SK-N-MC (cell line): Measurements from ENCODE around the gene MPEG1.

Experiments used
- DNase-seq: peaks from one replicate; pipeline ENCODE4 v3.0.0-alpha.2; 2011; ENCODE audit warnings: low read depth, low spot score
- H3K27ac ChIP-seq: fragments of 200-600 bp; sonication (generic); 2 replicates; pipeline ENCODE4 v1.5.1; 2016; ENCODE audit warnings: mixed run types
- H3K36me3 ChIP-seq: fragments of 200-600 bp; sonication (generic); 2 replicates; pipeline ENCODE4 v1.6.1; 2017; ENCODE audit warnings: antibody characterized with exemption, low read length, mixed read lengths; ENCODE audit not compliant: insufficient read depth
- H3K4me3 ChIP-seq: fragments of 200-600 bp; sonication (generic); 2 replicates; pipeline ENCODE4 v1.5.1; 2016
- H3K9ac ChIP-seq: fragments of 200-600 bp; sonication (generic); 2 replicates; pipeline ENCODE4 v1.8.0; 2017; ENCODE audit warnings: mixed run types, mixed read lengths; ENCODE audit not compliant: insufficient read length
- H3K9me3 ChIP-seq: fragments of 200-600 bp; sonication (generic); 2 replicates; pipeline ENCODE4 v1.6.1; 2017; ENCODE audit warnings: low read depth, mild to moderate bottlenecking, antibody characterized with exemption, low read length, moderate library complexity, mixed read lengths
- EZH2 ChIP-seq: fragments of 200-600 bp; sonication (generic); IDR thresholded peaks from one replicate; pipeline ENCODE4 v1.6.1; 2017; ENCODE audit warnings: antibody characterized with exemption
- FOXP2 ChIP-seq: optimal IDR thresholded peaks from 2 replicates; pipeline ENCODE3; 2011; ENCODE audit warnings: mild to moderate bottlenecking, moderate library complexity; ENCODE audit not compliant: insufficient read depth; ENCODE audit errors: extremely low read length, control extremely low read depth
- POLR2AphosphoS5 ChIP-seq: IDR thresholded peaks from 2 replicates; pipeline ENCODE4 v1.6.1; 2012; ENCODE audit warnings: mild to moderate bottlenecking, low read depth, low read length, borderline replicate concordance

The MPEG1 gene

DNA sequence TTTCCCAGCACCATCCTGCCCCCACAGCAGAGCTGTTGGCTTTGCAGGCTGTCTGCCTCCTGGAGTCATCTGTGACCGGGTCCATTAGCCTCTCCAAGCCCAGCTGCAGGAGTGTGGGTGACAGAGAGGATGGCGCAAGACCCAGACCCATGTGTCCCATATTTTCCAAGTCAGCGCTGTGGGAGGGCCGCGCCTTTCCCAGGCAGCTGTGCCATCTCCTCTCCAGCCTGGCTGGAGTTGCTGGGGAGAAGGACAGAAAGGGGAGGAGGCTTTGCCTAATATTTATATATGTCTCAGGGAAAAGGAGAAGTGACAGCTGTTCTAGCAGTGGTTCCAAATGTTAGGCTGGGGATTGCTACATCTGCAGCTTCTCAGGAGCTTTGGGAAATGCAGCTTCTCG, 25.1 kb downstream of the MPEG1 start:
- DNase-seq: no peak
- H3K9me3 ChIP-seq: no peaks in the 10 kb centered on the region
- H3K27ac ChIP-seq: no peak overlapping the region
- H3K9ac ChIP-seq: no peak overlapping the region
- no peaks in the 10 kb centered on the region for H3K36me3 ChIP-seq
- no peak for TF ChIP-seq POLR2AphosphoS5
- no peak for TF ChIP-seq FOXP2
- TF ChIP-seq EZH2: no peak
- no peak overlapping the region for H3K4me3 ChIP-seq

DNA sequence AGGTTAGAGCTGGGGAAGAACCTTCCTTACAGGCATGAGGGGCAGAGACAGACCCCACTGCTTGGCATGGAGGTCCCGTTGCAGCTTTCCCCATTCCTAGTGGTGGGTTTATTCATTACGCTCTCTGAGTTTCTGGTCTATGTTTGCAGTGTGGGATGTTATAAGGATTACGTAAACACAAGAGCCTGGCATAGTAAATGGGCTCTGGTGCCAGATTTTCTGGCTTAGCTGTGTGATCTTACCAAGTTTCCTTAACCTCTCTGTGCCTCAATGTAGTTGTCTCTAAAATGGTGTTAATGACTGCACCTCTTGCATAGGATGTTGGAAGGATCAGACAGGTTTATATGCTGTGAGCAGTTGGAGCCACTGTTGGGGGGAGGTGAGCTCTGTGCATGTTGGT, 25.7 kb downstream of the MPEG1 start:
- Histone ChIP-seq H3K4me3 (no peak overlapping the region), H3K27ac (no peak overlapping the region), H3K36me3 (no peaks in the 10 kb centered on the region), H3K9me3 (no peaks in the 10 kb centered on the region), H3K9ac (no peak overlapping the region)
- DNase-seq: no peak
- TF ChIP-seq FOXP2 (no peak), POLR2AphosphoS5 (no peak)

DNA sequence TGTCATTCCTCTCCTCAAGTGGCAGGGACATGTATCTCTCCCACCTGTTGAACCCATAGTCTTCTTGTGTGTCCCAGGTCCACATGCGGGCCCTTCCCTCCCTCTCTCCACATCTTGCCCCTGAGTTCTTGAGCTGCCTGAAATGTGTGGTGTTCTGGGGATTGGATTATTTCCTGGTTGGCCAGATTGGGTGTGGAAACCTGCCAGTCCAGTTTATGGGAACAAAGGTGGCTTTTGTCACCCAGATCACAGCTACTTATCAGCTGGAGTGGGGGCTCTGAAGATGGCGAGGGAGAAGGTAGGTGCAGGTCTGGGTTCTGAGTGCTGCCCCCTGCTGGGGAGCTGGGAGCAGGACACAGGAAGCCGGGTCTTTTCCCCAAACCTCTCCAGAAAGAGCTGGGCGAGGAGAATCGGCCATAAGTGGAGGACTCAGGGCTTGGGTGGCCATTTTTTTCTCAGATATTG, 26.6 kb downstream of the MPEG1 start:
- no peaks in the 10 kb centered on the region for H3K36me3 ChIP-seq
- H3K9me3 ChIP-seq: no peaks in the 10 kb centered on the region
- DNase-seq: no peak
- no peak overlapping the region for H3K4me3 ChIP-seq
- TF ChIP-seq POLR2AphosphoS5: no peak
- TF ChIP-seq FOXP2: no peak
- no peak for TF ChIP-seq EZH2
- H3K27ac ChIP-seq: no peak overlapping the region
- no peak overlapping the region for H3K9ac ChIP-seq

- Histone ChIP-seq H3K36me3 (no peaks in the 10 kb centered on the region), H3K27ac (no peak overlapping the region), H3K9me3 (no peaks in the 10 kb centered on the region), H3K4me3 (no peak overlapping the region), H3K9ac (no peak overlapping the region)
- TF ChIP-seq EZH2 (no peak), POLR2AphosphoS5 (no peak), FOXP2 (no peak)
- DNase-seq: no peak
Observed at GRCh38 chr11:59185386-59185945, 27.3 kb downstream of the MPEG1 start.

DNA sequence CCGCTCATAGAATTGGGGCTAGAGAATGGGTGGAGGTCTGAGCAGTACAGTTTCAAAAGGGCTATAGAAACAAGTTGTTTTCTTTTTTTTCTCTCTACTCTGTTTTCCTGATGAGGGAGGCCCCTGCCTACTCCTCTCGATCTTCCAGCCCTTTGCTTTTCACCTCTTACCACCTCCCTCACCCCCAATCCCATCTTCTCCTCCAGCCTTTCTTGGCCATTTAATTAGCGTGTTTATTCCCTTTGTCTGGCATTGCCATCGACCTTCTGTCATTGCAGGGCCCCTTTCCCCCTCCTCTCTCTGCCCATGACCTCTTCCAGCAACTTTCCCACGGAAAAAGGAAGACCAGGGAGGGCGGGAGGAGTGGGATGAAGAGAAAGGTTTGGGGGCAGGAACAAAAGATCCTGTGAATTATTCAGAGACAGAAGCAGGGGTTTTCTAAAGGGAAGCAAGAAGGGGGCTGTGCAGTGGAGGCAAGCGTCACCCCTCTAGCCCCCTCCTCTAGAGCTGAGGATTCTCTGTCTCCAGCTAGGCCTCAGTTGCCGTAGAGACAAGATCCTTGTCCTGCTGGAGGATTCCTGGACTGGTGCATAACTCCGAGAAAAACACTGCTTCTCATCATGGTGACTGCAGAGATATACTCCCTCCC, 27.9 kb downstream of the MPEG1 start:
- no peaks in the 10 kb centered on the region for H3K9me3 ChIP-seq
- no peaks in the 10 kb centered on the region for H3K36me3 ChIP-seq
- no peak for DNase-seq
- no peak for TF ChIP-seq EZH2
- TF ChIP-seq POLR2AphosphoS5: no peak
- TF ChIP-seq FOXP2: no peak
- H3K4me3 ChIP-seq: no peak overlapping the region
- H3K27ac ChIP-seq: no peak overlapping the region
- H3K9ac ChIP-seq: no peak overlapping the region

DNA sequence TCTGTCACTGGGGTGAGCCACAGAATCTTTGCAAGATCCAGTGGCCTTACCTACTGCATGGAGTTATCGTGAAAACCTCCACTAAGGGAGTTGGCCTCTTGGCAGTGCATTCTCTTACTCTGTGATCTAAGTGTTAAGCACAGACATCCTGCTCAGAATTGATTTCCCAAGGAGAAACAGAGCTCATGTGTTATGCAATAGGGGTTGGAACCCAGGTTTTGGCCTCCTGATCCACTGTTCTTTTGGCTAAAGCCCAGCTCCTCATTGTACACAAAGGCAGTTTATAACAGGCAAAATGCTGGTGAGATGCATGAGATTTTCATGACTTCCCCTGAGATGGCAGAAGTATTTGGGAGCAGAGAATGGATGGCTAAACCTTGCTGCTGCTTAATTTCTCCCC, 29.0 kb downstream of the MPEG1 start:
- H3K9ac ChIP-seq: no peak overlapping the region
- H3K9me3 ChIP-seq: no peaks in the 10 kb centered on the region
- TF ChIP-seq FOXP2 (no peak), EZH2 (no peak), POLR2AphosphoS5 (no peak)
- no peak overlapping the region for H3K4me3 ChIP-seq
- no peaks in the 10 kb centered on the region for H3K36me3 ChIP-seq
- DNase-seq: no peak
- H3K27ac ChIP-seq: no peak overlapping the region

DNA sequence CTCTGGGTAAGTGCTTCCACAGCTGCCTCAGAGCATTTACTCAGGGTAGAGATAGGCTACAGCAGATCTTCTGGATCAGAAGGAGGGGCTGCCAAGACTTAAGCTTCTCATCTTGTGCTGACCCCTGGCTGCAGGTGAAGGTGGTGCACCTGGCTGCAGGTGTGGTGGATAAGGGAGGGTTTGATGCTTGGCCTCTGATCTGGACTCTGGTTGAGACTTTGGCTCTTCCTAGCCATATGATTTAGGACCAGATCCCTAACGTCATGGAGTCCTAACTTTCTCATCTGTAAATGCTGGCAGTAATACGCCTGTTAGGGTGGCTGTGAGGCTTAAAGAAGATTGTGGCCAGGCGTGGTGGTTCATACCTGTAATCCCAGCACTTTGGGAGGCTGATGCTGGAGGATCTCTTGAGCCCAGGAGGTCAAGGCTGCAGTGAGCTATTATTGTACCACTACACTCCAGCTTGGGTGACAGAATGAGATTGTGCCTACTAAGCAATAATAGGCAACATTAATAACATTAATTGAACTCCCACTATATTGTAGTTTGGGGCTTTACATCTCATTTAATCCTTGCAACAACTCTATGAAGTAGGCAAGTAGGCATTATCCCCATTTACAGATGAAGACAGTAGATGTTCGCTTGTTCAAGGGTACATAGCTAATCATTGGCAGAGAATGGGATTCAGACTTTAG, 30.1 kb downstream of the MPEG1 start:
- no peaks in the 10 kb centered on the region for H3K36me3 ChIP-seq
- H3K4me3 ChIP-seq: no peak overlapping the region
- no peaks in the 10 kb centered on the region for H3K9me3 ChIP-seq
- DNase-seq: no peak
- H3K9ac ChIP-seq: no peak overlapping the region
- H3K27ac ChIP-seq: no peak overlapping the region
- TF ChIP-seq POLR2AphosphoS5 (no peak), EZH2 (no peak), FOXP2 (no peak)

GRCh38 chr11:59181746-59182456, 30.8 kb downstream of the MPEG1 start:
- Histone ChIP-seq H3K9ac (no peak overlapping the region), H3K4me3 (no peak overlapping the region), H3K9me3 (no peaks in the 10 kb centered on the region), H3K27ac (no peak overlapping the region), H3K36me3 (no peaks in the 10 kb centered on the region)
- no peak for TF ChIP-seq EZH2
- no peak for TF ChIP-seq FOXP2
- no peak for TF ChIP-seq POLR2AphosphoS5
- no peak for DNase-seq

DNA sequence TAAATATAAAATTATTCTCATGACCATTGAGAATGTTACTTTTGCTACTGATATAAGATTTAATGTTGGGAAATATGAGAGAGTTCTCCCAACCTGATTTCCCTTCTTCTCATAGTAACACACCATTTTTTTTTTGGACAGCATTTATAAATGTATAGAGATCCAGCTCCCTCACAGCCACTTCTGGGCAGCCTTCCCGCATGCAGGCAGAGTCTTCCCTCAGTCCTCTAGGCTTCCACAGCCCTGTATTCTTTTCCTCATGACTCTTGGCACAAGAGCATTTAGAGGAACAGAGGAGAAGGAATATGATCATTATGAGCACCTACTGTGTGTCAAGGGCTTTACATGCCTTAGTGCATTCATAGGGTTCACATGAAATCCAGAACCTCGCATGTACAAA, 31.8 kb downstream of the MPEG1 start:
- Histone ChIP-seq H3K9me3 (no peaks in the 10 kb centered on the region), H3K4me3 (no peak overlapping the region), H3K9ac (no peak overlapping the region), H3K27ac (no peak overlapping the region), H3K36me3 (no peaks in the 10 kb centered on the region)
- TF ChIP-seq POLR2AphosphoS5: no peak
- TF ChIP-seq FOXP2: no peak
- TF ChIP-seq EZH2: no peak
- DNase-seq: no peak
